Mesenteric fat pad (tissue), 1 donor: ENCODE results near the gene FAM47E. TPM values are rescaled to one million over a fixed set of nuclear protein-coding genes. Genes with fewer than 3 reads are reported as not detected.

Source experiments
- total RNA-seq: library from RNA; stranded (reverse); fragmentation: NEBNext Ultra II Directional; extraction: Animal tissue kit (Norgen Biotek cat#: 25700); gene quantifications from one replicate; pipeline ENCODE4 v1.2.1, GENCODE V29; 2021
- donor health status: DM: yes; HTN: yes; CAD: no.

FAM47E gene
- total RNA-seq, 1 donor from 2014 or later, result 3.3 TPM

Other genes with a start within 250 kb of the FAM47E start
- 0.16 TPM for gene CXCL9, start 244.2 kb upstream of the FAM47E start, total RNA-seq
- gene CXCL10, start 228.2 kb upstream of the FAM47E start, total RNA-seq, result 0.39 TPM
- gene CXCL11, start 215.7 kb upstream of the FAM47E start, total RNA-seq, result not detected
- gene ART3, start 177.0 kb upstream of the FAM47E start, total RNA-seq, result not detected
- gene NUP54, start 103.3 kb upstream of the FAM47E start, total RNA-seq, result 33.9 TPM
- 176 TPM for gene SCARB2, start 37.9 kb upstream of the FAM47E start, total RNA-seq
- 34.7 TPM for gene STBD1, start 55.0 kb downstream of the FAM47E start, total RNA-seq
- 0.45 TPM for gene CCDC158, start 169.4 kb downstream of the FAM47E start, total RNA-seq
- gene SHROOM3, start 183.5 kb downstream of the FAM47E start, total RNA-seq, result 0.51 TPM